NB4 (cell line): ENCODE results near the gene ZNF689.

ENCODE experiments used
- POLR2A ChIP-seq: IDR thresholded peaks from 2 replicates; pipeline ENCODE4 v1.6.1; 2011; ENCODE audit warnings: mild to moderate bottlenecking; ENCODE audit not compliant: insufficient read length; ENCODE audit errors: extremely low read depth
- TF ChIP-seq, protein P1 (sequence below): IDR thresholded peaks from one replicate; pipeline ENCODE4 v1.5.1; 2012; ENCODE audit warnings: low read depth, low read length

DNA sequence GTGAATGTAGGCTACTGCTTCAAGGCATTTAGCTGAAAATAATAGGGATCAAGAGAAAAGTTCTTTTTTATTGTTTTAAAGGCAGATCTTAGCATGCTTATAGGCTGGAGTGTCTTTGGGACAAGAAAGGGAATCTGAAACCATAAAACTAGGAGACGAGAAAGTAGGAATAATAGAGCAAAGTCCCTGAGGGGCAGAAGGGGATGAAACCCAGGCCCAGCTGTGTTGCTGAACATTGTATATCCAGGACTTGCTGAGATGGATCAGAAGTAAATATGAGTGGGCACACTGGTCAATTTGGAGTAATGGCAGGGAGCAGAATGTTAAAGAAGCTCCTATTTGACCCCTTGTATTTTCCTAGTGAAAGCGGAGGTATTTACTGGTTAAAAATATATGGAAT is 9.3 kb downstream of the ZNF689 start:
- TF ChIP-seq POLR2A: no peak
- TF ChIP-seq, protein P1, sequence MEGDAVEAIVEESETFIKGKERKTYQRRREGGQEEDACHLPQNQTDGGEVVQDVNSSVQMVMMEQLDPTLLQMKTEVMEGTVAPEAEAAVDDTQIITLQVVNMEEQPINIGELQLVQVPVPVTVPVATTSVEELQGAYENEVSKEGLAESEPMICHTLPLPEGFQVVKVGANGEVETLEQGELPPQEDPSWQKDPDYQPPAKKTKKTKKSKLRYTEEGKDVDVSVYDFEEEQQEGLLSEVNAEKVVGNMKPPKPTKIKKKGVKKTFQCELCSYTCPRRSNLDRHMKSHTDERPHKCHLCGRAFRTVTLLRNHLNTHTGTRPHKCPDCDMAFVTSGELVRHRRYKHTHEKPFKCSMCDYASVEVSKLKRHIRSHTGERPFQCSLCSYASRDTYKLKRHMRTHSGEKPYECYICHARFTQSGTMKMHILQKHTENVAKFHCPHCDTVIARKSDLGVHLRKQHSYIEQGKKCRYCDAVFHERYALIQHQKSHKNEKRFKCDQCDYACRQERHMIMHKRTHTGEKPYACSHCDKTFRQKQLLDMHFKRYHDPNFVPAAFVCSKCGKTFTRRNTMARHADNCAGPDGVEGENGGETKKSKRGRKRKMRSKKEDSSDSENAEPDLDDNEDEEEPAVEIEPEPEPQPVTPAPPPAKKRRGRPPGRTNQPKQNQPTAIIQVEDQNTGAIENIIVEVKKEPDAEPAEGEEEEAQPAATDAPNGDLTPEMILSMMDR: no peak
